SK-N-SH (cell line): Measurements from ENCODE around the gene IKZF4.

Source experiments
- CHD2 ChIP-seq: fragments of 150-350 bp; IDR thresholded peaks from 2 replicates; pipeline ENCODE4 v1.6.1; 2018; ENCODE audit warnings: low read length; ENCODE audit not compliant: partially characterized antibody
- GATA2 ChIP-seq: sonication (generic); formaldehyde crosslinking; IDR thresholded peaks from 2 replicates; pipeline ENCODE4 v1.5.0; 2020; ENCODE audit warnings: mild to moderate bottlenecking, missing genetic modification reagents
- POLR2AphosphoS5 ChIP-seq: IDR thresholded peaks from 2 replicates; pipeline ENCODE4 v1.6.1; 2012; ENCODE audit warnings: low read depth, low read length
- RFX5 ChIP-seq: IDR thresholded peaks from 2 replicates; pipeline ENCODE4 v1.6.1; 2012; ENCODE audit warnings: mild to moderate bottlenecking, improper control_type of control experiment, low read length
- USF1 ChIP-seq: IDR thresholded peaks from 2 replicates; pipeline ENCODE4 v1.4.0; 2012; ENCODE audit warnings: low read depth, borderline replicate concordance

DNA sequence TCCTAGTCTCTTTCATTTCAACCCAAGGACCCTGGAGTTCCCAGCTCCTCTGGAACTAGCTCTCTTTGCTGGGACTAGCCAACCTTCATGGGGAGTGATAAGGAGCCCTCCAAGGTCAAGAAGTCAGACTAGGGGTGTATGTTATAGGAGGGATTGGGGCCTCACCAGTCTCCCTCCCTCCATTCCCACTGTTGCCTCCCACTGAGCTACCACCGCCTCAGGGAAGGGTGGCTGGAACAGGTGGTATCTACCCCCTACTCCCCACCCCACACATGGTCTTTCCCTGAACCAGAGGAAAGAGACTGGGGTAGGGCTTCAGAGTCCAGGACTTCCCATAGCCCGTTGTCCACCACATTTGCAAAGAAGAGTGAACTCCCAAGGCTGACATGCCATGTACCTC is 61.5 kb downstream of the IKZF4 start:
- no peak for TF ChIP-seq CHD2
- no peak for TF ChIP-seq RFX5
- no peak for TF ChIP-seq POLR2AphosphoS5
- TF ChIP-seq USF1: no peak
- no peak for TF ChIP-seq GATA2 (CRISPR knock-in tag)
